Glomerular visceral epithelial cell (primary cell): ENCODE measurements around the gene RSRC1.
"Not testable (repeated sequence)": the region's sequence is repeated elsewhere in the genome, so short reads cannot be mapped to it uniquely, and the experiment has no call there.

ENCODE experiments used
- DNase-seq: peaks from one replicate; pipeline ENCODE4 v3.0.0-alpha.2; 2016; ENCODE audit errors: extremely low spot score

Gene RSRC1

DNA sequence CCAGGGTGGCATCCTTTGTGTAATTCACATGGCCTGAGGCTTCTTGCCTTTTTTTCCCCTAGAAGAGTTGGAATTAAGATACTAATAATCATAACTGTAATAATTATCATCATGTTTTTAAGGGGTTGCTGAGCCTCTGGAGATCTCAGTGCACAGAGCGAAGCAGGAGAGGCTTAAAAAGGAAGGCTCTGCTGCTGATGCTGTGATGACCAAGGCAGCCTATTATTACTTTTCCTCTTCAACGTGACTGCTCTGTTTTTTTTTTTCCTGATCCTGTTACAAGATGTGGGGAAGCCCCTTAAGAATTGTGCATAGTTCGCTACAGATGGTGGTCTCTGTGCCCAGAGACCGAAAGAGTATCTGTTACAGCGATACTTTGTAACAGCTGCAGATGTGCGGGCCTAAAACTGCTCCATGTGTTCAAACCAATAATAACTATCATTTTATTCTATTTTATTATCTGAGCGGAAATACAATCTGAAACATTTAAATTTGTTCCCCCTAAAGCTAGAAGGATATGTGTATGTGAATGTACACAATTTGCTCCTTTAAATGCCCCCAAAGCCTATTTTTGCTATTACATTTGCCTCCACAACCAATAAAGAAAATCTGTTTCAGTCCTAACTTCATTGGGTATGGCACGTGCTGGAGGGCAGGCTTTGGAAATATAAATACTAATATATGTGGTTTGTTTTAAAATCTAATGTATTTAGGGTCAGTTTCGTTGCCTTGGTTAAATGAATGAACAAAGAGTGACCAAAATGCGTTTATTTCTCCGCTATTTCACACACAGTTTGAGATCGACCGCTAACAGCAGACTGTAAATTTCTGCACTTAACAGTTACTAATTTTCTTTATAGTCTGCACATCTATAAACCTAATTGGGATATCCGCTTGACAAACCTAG lies 8.3 kb upstream of the RSRC1 start:
- DNase-seq, result no peak

DNA sequence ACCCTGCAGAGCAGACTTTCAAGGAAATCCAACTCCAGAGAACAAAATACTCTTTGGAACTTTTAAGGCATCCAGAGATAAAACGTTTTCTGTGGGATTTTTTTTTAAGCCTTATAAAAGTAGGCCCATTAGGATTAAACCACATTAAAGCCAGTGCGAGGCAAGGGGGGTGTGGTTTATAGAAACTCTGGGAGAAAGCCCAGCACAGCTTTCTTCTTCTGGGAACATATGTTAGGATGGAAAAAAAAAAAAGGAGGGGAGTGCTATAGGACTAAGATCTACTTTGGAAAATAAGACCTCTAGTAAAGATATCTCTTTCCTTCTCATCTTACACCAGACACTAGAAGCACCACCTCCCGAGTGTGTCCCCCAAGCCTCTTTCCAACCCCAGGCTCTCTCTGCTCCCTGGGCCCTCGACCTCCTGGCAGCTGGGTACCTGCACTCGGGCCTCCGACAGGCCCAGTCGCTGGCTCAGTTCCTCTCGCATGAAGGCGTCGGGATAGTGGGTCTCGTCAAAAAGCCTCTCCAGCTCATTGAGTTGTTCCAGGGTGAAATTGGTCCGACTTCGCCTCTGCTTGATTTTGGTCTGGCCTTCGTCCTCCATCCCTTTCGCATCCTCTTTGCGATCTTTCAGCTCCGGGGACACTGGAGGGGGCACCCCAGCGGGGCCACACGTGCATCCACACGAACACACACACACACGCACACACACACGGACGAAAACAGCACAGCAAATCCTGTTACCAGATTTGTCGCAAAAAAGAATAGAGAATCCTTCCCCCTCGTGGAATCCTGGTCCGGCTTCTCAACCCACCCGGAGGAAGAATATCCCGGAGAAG lies 7.4 kb upstream of the RSRC1 start:
- DNase-seq, result no peak

DNA sequence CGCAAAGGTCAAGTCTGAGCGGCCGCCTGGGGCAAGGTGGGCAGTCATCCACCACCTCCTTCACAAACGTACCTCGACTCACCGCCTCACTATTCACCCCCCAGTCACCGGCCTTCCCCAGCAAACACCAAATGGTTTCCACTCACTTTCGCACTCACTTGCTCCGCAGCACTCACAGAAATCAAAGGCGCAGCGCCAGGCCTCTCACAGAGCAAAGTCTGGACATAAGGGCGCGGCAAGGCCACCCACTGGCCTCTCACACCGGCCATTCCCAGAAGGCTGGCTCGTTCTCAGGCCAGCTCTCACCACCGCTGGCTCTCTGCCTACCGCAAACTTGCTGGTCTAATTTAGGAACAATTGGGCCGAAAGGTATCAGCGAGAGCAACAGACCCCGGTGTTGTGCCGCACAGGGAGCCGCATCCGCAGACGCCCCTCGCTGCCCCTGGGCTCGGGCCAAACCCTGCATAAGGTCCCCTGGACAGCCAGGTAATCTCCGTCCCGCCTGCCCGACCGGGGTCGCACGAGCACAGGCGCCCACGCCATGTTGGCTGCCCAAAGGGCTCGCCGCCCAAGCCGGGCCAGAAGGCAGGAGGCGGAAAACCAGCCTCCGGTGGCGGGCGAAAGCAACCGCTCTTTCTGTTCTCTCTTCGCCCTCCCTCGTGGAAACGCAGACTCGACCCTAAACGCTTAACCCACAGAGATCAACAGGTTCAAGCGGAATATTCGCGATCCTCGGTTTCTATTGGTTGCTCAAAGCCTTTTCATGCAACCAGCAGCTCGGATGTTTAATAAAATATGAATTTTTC lies 6.6 kb upstream of the RSRC1 start:
- DNase-seq, result peak; percentile 40

DNA sequence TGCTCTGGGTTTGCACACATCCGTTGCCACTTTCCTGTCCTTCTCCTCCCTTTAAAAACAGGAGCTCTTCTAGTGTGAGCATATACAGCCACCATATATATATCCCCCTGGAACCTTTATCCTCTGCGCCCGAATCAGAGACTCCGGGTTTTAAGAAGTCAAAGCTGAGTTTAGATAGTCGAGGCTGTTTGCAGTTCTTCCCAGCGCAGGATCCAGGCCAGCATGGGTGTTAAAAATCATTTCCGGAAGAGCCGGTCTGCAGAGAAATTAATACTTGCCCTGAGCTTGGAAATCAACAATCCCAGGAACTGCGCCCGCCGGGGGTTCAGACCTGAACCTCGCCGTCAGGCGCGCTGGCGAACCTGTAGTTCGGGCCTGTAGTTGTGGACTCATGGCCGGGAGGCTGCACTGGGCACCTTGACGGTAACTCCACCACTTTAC lies 6.0 kb upstream of the RSRC1 start:
- no peak for DNase-seq

DNA sequence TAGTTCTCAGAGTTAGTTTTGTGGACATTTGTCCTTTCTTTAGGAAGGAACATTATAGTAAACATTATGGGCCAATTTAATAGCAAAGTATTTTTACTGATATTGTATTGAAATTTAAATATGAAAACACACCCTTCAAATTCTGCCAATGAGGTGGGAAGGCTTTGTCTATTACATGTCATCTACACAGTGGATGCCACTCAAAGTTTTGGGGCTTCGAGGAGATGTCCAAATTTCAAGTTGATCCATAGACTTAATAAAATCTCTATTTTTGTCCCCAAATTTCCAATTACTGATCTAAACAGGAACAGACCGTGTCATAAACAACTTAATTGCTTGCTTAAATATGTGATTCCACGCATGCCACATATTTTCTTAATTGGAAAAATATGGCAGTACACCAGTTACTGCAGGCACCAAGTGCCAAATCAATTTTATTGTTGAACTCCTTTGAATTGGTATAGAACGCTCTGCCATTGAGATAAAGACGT lies 5.4 kb upstream of the RSRC1 start:
- DNase-seq, result no peak

DNA sequence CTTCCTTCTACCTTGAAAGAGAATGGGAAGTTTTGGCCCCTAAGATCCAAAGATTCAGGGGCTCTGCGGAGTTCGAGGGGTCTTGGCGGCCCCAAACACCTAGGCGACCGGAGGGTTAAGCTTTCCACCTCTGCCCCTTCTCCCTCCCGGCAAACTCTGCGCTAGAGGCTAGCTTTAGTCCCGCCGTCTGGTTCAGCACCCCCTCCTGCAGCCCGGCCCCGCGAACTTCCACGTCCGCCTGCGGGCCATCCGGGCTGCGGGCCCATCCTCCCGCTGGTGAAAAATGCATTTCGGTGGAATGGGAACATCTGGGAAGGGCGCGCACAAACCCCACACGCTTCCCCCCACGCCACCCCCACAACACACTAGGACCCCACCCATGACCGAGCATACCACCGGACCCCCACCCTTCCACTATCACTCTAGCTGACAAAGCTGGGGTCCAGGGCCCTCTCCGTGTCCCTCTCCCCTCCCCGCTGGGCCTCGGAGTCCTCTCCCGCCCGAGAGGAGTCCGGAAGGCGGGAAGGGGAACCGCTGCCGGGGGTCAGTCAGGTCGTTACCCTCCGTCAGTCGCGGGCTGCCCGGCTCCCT lies 4.7 kb upstream of the RSRC1 start:
- peak; percentile 51 for DNase-seq

DNA sequence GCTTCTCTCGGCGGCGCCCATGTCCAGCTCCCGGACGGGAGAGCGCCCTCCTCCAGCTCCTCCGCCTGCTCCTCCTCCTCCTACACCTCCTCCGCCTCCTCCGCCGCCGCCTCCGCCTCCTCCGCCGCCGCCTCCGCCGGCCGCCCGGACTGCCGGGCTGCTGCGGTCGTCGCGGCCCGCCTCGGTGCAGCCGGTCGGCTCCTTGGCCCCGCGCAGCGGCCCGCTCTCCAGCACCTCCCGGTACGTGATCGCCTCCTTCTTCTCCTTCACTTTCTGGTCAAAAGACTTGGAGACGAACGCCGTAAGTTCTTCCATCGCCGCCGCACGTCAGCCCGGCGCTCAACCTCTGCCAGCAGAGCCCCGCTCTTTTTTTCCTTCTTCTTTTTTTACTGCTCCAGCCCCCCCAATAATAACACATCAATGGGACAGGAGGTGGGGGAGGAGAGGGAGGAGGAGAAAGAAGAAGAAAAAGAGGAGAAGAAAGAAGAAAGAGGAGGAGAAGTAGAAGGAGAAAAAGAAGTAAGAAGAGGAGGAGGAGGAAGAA lies 4.1 kb upstream of the RSRC1 start:
- DNase-seq, result peak; percentile 79

DNA sequence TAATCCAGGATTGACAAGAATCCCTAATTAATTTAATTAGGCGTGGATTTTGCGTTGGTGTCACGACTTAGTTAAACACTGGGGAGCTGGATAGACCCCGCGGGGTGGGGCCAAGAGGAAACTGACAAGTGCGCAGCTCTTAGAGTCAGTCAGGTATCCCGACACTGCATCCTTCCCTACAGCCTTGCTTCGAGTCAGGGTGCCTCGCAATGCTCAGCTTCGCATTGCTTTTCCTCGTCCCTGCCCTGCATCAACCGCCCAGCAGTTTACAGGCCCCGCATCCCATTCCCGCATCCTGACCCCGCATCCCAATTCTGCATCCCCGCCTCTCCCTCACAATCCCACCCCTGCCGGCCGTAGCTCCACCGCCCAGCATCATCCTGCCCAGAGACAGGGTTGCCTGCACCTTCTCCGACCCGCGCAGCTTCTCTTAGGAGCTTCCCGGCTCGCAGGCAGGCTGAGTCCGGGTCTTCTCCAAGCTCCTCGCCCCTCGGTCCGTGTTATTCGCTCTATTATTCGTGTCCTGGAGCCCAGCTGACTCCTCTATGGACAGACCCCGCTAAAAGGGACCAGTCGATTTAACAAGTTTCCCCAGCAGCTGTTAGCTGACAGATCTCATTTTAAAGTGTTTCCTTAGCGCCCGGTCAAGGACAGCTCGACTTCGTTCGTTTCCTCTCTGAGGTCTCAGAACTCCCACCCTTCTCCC lies 3.0 kb upstream of the RSRC1 start:
- peak; percentile 43 for DNase-seq

DNA sequence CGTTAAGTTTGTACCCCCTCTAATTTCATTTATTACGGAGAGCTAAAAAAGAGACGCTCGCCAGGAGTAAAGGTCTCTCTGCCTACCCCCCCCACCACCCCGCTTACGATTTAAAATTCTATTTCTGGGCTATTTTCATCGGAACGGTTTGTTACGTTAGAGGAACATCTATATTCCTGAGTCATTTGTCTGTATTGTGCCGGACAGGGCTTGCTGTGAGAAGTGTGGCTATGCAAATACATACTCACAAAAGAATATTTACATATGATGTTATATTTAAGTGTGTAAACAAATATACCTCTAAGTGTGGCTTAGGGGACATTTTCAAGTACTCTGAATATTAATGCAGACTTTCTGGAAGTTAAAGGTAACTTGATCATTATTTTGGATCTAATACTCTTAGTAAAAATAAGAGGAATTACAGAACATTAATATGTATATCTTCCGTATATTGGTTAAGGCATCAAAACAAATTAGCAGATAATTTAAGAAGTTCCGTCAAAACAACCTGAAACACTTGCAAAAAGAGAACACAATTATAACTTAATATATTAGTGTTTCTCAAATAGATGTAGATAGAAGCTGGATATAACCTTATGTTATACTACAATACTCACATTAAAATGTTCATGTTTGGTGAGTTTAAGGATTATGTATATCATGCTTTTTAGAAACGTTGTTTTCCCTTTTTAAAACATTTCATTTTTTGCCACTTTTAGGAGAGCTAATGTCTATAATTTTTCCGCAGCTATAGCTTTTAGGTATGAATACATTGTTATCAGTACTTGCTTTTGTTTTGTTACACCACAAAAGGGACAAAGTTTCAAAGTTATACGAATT lies 2.1 kb upstream of the RSRC1 start:
- DNase-seq, result no peak

DNA sequence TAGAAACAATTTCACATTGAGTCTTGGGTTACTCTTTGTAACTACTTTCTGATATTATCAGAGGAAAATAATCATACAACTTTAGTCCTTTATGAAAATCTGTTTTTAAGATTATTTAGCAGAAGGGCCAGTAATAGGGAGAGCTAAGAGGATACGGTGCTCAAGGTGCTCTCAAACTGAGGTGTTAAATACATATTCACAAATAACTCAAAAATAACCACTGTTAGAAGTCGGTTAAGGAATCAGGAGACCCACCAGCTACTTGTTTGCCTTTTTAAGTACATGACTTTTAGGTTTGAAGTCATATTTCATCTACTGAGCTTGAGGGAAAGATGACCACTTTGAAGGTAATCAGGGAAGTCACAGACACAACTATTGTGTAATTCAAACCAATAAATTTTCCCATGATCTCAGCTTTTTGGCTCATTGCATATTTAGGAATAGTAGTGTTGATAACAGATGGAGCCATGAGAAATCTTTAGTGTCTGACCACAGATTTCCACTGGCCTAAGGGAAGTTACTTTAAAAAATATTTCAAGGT lies 1.4 kb upstream of the RSRC1 start:
- peak; percentile 37 for DNase-seq

DNA sequence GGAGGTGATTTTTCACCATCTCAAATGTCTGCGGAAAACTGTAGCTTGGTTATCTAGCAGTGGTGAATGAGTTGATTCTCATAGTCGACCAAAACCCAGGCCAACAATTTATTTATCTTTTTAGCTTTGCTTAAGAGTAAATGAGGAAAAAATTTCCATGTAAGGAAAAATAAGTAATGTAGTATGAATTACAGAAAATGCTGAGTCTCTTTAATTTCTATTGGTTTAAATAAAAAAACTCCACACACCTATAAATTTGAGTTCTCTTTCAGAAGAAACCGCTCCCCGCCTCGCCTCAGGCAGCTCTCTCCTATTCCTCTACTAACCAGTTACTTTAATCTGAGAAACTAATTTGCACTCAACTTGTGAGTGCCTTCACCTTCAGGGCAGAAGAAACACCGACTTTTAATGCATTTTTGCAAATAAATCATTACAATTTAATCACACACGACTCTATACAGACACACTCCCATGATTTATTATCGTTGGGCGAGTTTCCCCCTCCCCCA lies 540 bp upstream of the RSRC1 start:
- DNase-seq, result no peak

DNA sequence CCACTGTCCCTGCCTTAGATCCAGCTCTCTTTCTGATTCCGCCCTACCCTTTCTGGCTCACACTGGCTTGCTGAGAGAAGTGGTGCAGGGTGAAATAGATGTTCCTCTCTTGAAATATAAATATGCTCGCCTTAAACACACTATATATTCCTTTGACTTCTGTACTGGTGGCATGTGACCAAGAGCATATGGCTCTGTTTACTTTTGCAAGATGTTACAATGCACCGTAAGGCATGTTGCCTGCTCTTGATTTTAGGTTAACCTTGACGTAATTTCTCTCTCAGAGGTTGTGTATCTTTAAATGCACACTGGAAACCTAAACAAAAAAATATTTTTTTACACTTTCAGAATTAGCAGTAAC lies 749 bp downstream of the RSRC1 start:
- no peak for DNase-seq

DNA sequence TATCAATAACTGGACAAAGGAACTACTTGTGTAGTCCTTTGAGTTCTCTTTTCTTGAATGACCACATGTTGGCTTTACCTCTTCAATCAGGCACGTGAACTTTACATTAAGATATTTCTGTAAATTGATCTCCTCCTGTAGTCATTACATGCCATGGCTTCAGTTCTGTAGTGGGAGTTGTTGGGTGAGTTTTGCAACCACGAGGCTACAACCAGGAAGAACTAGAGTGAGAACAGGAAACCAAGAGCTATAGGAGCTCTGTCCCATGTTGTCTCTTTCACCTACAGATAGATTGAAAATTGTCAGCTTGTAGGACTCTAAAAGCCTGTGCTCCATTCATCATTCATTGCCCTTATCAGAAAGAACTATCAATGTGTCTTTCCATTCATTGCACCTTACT lies 2.0 kb downstream of the RSRC1 start:
- DNase-seq, result no peak

DNA sequence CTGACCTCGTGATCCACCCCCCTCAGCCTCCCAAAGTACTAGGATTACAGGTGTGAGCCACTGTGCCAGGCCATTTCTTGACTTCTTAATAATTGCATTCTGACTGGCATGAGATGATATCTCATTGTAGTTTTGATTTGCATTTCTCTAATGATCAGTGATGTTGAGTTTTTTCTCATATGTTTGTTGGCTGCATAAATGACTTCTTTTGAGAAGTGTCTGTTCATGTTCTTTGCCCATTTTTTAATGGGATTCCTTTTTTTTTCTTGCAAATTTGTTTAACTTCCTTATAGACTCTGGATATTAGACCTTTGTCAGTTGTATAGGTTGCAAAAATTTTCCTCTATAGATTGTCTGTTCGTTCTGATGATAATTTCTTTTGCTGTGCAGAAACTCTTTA lies 3.7 kb downstream of the RSRC1 start:
- not testable (repeated sequence) for DNase-seq

DNA sequence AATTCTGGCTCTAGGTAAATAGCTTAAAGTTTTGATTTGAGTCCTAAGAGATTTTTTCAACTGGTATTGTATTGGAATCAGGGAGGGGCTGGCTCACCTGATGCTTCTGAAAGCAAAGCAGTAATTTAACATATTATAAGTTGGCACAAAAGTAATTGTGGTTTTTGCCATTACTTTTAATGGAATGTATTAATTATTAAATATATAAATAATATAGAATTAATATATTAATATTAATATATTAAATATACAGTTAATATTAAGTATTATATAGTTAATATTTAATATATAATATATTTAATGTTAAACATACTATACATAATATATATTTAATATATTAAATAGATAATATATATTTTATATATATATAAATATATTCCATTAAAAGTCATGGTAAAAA lies 10.4 kb downstream of the RSRC1 start:
- DNase-seq, result no peak

DNA sequence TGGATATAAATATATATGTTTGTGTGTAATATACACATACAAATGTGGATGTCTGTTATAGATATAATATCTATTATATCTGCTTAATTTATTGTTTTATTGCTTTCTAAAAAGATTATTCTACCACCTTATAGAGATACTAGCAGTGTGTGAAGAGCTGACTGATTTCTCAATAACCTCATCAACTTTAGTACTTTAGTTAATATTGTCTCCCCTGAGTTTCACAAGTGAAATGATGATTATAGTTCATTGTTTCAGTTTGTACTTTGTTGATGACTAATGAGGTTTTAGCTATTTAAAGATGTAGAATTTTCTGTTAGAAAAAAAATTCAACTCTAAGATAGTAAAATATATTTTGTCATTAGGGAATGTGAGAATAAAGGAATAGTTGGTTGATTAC lies 11.4 kb downstream of the RSRC1 start:
- DNase-seq, result no peak

DNA sequence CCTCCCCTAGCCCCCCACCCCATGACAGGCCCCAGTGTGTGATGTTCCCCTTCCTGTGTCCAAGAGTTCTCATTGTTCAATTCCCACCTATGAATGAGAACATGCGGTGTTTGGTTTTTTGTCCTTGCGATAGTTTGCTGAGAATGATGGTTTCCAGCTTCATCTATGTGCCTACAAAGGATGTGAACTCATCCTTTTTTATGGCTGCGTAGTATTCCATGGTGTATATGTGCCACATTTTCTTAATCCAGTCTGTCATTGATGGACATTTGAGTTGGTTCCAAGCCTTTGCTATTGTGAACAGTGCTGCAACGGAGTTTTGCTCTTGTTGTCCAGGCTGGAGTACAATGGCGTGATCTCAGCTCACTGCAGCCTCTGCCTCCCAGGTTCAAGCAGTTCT lies 12.8 kb downstream of the RSRC1 start:
- DNase-seq, result not testable (repeated sequence)

DNA sequence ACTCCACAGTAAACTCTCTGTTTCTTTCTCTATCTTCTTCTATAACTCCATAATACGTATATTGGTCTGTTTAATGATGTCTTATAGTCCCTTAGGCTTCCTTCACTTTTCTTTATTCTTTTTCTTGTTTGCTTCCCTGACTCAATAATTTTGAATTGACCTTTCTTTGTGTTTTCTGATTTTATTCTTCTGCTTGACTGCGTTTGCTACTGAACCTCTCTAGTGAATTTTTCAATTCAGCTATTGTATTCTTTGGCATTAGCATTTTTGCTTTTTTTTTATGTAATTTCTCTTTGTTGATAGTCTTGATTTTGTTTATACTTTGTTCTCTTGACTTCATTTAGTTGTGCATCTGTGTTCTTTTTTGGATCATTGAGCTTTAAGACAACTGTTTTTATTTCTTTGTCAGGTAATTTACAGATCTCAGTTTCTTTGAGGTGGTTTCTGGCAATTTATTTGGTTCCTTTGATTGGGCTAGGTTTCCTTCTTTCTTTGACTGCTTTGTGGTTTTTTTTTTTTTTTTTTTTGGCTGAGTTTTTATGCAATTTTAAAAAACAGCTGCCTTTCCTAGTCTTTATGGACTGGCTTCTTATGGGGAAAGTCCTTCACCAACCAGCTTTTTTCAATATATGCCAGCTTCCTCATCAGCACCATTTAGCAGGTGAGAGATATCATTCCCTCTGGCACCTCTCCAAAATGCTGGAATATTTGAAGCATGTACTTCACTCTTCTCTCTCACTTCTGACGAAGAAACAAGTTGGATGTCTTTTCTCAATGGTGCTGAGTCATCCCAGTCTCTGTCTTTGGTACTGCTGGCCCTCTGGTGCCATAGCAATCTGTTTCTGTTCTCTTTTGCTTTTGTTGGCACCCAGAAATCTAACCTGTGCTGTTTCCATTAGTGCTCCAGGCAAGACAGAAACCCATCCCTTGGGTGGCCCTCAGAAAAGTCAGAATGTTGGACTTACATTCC lies 17.6 kb downstream of the RSRC1 start:
- peak; percentile 59 for DNase-seq
